Common myeloid progenitor, CD34-positive (primary cell): ENCODE results near the gene SLC16A9.
"Not testable (repeated sequence)": the region's sequence is repeated elsewhere in the genome, so short reads cannot be mapped to it uniquely, and the experiment has no call there.

Experiments used
- CTCF ChIA-PET: fragments of 350-600 bp; sonication (Branson Sonifier 250); formaldehyde crosslinking; loops from one replicate; lab custom pipeline; 2021; ENCODE audit warnings: antibody characterized with exemption; lab: Charles Lee
- POLR2A ChIA-PET: fragments of 350-600 bp; sonication (Branson Sonifier 250); formaldehyde crosslinking; loops from one replicate; lab custom pipeline; 2021; ENCODE audit warnings: antibody characterized with exemption; lab: Charles Lee
- DNase-seq, 3 donors: peaks; one replicate each; pipeline versions ENCODE4 v3.0.0 to v3.0.0-alpha.2; 2013
- H3K27ac ChIP-seq, 2 experiments: 1 replicate in 1 of 2; 2 replicates in 1 of 2; pipeline ENCODE4 v1.7.0; 2013; ENCODE audit warnings: inconsistent platforms in 2 of 2, low read length in 2 of 2, mild to moderate bottlenecking in 2 of 2, low read depth in 1 of 2, moderate library complexity in 1 of 2; ENCODE audit not compliant: severe bottlenecking in 2 of 2, insufficient read depth in 1 of 2, poor library complexity in 1 of 2
- H3K27me3 ChIP-seq, 5 experiments: replicated peaks in 2 of 5; 1 replicate in 3 of 5; 2 replicates in 2 of 5; pipeline versions ENCODE4 v1.6.1 to v1.7.0; 2013; ENCODE audit warnings: low read length in 4 of 5, mild to moderate bottlenecking in 2 of 5, moderate library complexity in 2 of 5, inconsistent platforms in 1 of 5; ENCODE audit not compliant: insufficient read depth in 5 of 5, control insufficient read depth in 4 of 5
- H3K36me3 ChIP-seq, 4 experiments: 1 replicate in 2 of 4; 2 replicates in 2 of 4; pipeline versions ENCODE4 v1.6.1 to v1.7.0; 2013; ENCODE audit warnings: low read length in 3 of 4, control low read depth in 1 of 4, mild to moderate bottlenecking in 1 of 4; ENCODE audit not compliant: control insufficient read depth in 4 of 4, insufficient read depth in 4 of 4
- H3K4me1 ChIP-seq, 4 experiments: 1 replicate in 3 of 4; 2 replicates in 1 of 4; pipeline versions ENCODE4 v1.6.1 to v1.7.1; 2013; ENCODE audit warnings: low read length in 3 of 4, mild to moderate bottlenecking in 3 of 4, control low read depth in 1 of 4, inconsistent platforms in 1 of 4, moderate library complexity in 1 of 4; ENCODE audit not compliant: control insufficient read depth in 4 of 4, insufficient read depth in 4 of 4; ENCODE audit errors: control extremely low read depth in 1 of 4
- H3K4me3 ChIP-seq, 7 experiments: 1 replicate in 4 of 7; 2 replicates in 3 of 7; pipeline versions ENCODE4 v1.5.1 to v1.7.0; 2013; ENCODE audit warnings: mild to moderate bottlenecking in 7 of 7, low read length in 6 of 7, moderate library complexity in 6 of 7, inconsistent platforms in 2 of 7, low read depth in 2 of 7, control low read depth in 1 of 7; ENCODE audit not compliant: insufficient read depth in 4 of 7, control insufficient read depth in 1 of 7; ENCODE audit errors: extremely low read depth in 1 of 7
- H3K9me3 ChIP-seq, 5 experiments: 1 replicate in 4 of 5; 2 replicates in 1 of 5; pipeline versions ENCODE4 v1.6.1 to v1.7.1; 2013; ENCODE audit warnings: low read length in 4 of 5, mild to moderate bottlenecking in 2 of 5, inconsistent platforms in 1 of 5, low read depth in 1 of 5, moderate library complexity in 1 of 5; ENCODE audit not compliant: control insufficient read depth in 4 of 5, insufficient read depth in 2 of 5; ENCODE audit errors: control extremely low read depth in 1 of 5
- WGBS: methylation state at CpG from one replicate; pipeline ENCODE4 v1.1.5; 2013; ENCODE audit not compliant: insufficient coverage; 5-methylcytosine and 5-hydroxymethylcytosine counted together

The SLC16A9 gene

GRCh38 chr10:59663213-59663612 lies 46.4 kb downstream of the SLC16A9 start:
- DNase-seq, POLR2A ChIA-PET, H3K9me3 ChIP-seq, CTCF ChIA-PET, H3K4me1 ChIP-seq, H3K4me3 ChIP-seq, H3K36me3 ChIP-seq, H3K27me3 ChIP-seq, H3K27ac ChIP-seq: not testable (repeated sequence)
- 100% methylated on average over 3 of the region's 7 CpGs for WGBS

- Histone ChIP-seq H3K36me3 (no peaks in the 10 kb centered on the region), H3K9me3 (peaks cover 0 to 15% (median 4%) of the 10 kb centered on the region in 5 experiments), H3K27me3 (no peaks in the 10 kb centered on the region), H3K4me1 (peaks cover 0 to 11% (median 8%) of the 10 kb centered on the region in 4 experiments), H3K4me3 (no peak overlapping the region), H3K27ac (no peak overlapping the region)
- WGBS, result 100% methylated on average over 1 of the region's 1 CpG
- ChIA-PET CTCF (no interaction called here), POLR2A (no interaction called here)
- no peak for DNase-seq
These were observed 51.9 kb downstream of the SLC16A9 start for GRCh38 chr10:59657724-59658123.

GRCh38 chr10:59655309-59655708 lies 54.3 kb downstream of the SLC16A9 start:
- H3K4me3 ChIP-seq, result no peak overlapping the region
- H3K4me1 ChIP-seq, result peaks cover 0 to 11% (median 8%) of the 10 kb centered on the region in 4 experiments
- no peaks in the 10 kb centered on the region for H3K27me3 ChIP-seq
- no peaks in the 10 kb centered on the region for H3K36me3 ChIP-seq
- CTCF ChIA-PET, result no interaction called here
- no CpG with 5 or more reads among the region's 1 CpG for WGBS
- H3K27ac ChIP-seq, result no peak overlapping the region
- POLR2A ChIA-PET, result no interaction called here
- peak in 1 of 3 donors; percentile 22 for DNase-seq
- peaks cover 0 to 15% (median 4%) of the 10 kb centered on the region in 5 experiments for H3K9me3 ChIP-seq

- H3K4me1 ChIP-seq, result peaks cover 0 to 11% (median 8%) of the 10 kb centered on the region in 4 experiments
- H3K27me3 ChIP-seq, result no peaks in the 10 kb centered on the region
- H3K36me3 ChIP-seq, result no peaks in the 10 kb centered on the region
- peaks cover 0 to 15% (median 4%) of the 10 kb centered on the region in 5 experiments for H3K9me3 ChIP-seq
- CTCF ChIA-PET, result interaction anchor here (0.5 to 1.2 kb wide), 2 partner anchors 28 to 190 kb away, joined by 3 to 5 read pairs; no protein-coding TSS in a partner anchor
- peak; percentile 14 to 85 (median 74) for DNase-seq
- H3K4me3 ChIP-seq, result peak overlapping the region in 1 of 7 experiments; percentile 31
- WGBS, result 0% methylated on average over 2 of the region's 4 CpGs
- peak overlapping the region; percentile 29 to 37 for H3K27ac ChIP-seq
- POLR2A ChIA-PET, result no interaction called here
These were observed 55.6 kb downstream of the SLC16A9 start for GRCh38 chr10:59654007-59654406.

GRCh38 chr10:59651902-59652301 lies 57.7 kb downstream of the SLC16A9 start:
- H3K27me3 ChIP-seq, result no peaks in the 10 kb centered on the region
- DNase-seq, result no peak
- H3K36me3 ChIP-seq, result no peaks in the 10 kb centered on the region
- H3K4me1 ChIP-seq, result peaks cover 0 to 11% (median 8%) of the 10 kb centered on the region in 4 experiments
- H3K9me3 ChIP-seq, result peaks cover 3 to 15% (median 4%) of the 10 kb centered on the region in 5 experiments
- ChIA-PET CTCF (no interaction called here), POLR2A (no interaction called here)
- WGBS, result 100% methylated on average over 1 of the region's 3 CpGs
- H3K27ac ChIP-seq, result no peak overlapping the region
- H3K4me3 ChIP-seq, result no peak overlapping the region

- Histone ChIP-seq H3K4me1 (peaks cover 0 to 11% (median 8%) of the 10 kb centered on the region in 4 experiments), H3K4me3 (no peak overlapping the region), H3K9me3 (peaks cover 4 to 28% (median 10%) of the 10 kb centered on the region in 5 experiments), H3K36me3 (no peaks in the 10 kb centered on the region), H3K27me3 (no peaks in the 10 kb centered on the region), H3K27ac (no peak overlapping the region)
- DNase-seq, result no peak
- ChIA-PET CTCF (interaction anchor here (1.0 kb wide), 1 partner anchor 24 kb away, joined by 3 read pairs; no protein-coding TSS in a partner anchor), POLR2A (no interaction called here)
- WGBS, result 92% methylated on average over 5 of the region's 7 CpGs
These were observed 59.9 kb downstream of the SLC16A9 start for GRCh38 chr10:59649606-59650346.

GRCh38 chr10:59648711-59649201 lies 60.9 kb downstream of the SLC16A9 start:
- Histone ChIP-seq H3K4me3 (no peak overlapping the region), H3K4me1 (peaks cover 0 to 4% (median 4%) of the 10 kb centered on the region in 4 experiments), H3K27ac (no peak overlapping the region), H3K36me3 (no peaks in the 10 kb centered on the region), H3K9me3 (peaks cover 1 to 28% (median 6%) of the 10 kb centered on the region in 5 experiments), H3K27me3 (no peaks in the 10 kb centered on the region)
- no peak for DNase-seq
- 98% methylated on average over 6 of the region's 7 CpGs for WGBS
- POLR2A ChIA-PET, result no interaction called here
- CTCF ChIA-PET, result no interaction called here
